IMR-90 (cell line): Measurements from ENCODE around the gene CHCHD4. TPM values are rescaled to one million over a fixed set of nuclear protein-coding genes. Genes with fewer than 3 reads are reported as not detected.
A peak's percentile ranks its signal among the peaks of the same experiment; 100 is the strongest.

Experiments used
- ATAC-seq: fragments of 200-7000 bp; cut with Tn5 transposase; 2 replicates; pipeline ENCODE4 v1.9.1; 2020; ENCODE audit warnings: low read depth, mild to moderate bottlenecking, moderate library complexity
- BruUV-seq: library from RNA; stranded (reverse); fragments of 400-500 nt; replicated peaks from 2 replicates; lab custom pipeline; 2021; lab: Mats Ljungman, UMichigan
- CTCF ChIA-PET: fragments of 300-600 bp; formaldehyde crosslinking; extraction: SDS; loops from one replicate; lab custom pipeline; 2021; ENCODE audit warnings: antibody characterized with exemption; lab: Yijun Ruan, JAX
- POLR2A ChIA-PET: fragments of 300-600 bp; sonication (Branson Sonifier 250); formaldehyde crosslinking; loops from one replicate; lab custom pipeline; 2022; ENCODE audit warnings: antibody characterized with exemption; ENCODE audit not compliant: unreplicated experiment; lab: Charles Lee
- DNase-seq: peaks from one replicate; pipeline ENCODE4 v3.0.0; 2013
- H2AFZ ChIP-seq: replicated peaks from 2 replicates; pipeline ENCODE3; 2013; ENCODE audit warnings: low read length, mild to moderate bottlenecking; ENCODE audit not compliant: poor library complexity
- H2AK5ac ChIP-seq: 2 replicates; pipeline ENCODE4 v1.6.1; 2013; ENCODE audit warnings: low read depth, low read length, inconsistent platforms
- H2AK9ac ChIP-seq: replicated peaks from 2 replicates; pipeline ENCODE3; 2013; ENCODE audit warnings: mild to moderate bottlenecking, low read depth, low read length, moderate library complexity; ENCODE audit not compliant: poor library complexity
- H2BK120ac ChIP-seq: 2 replicates; pipeline ENCODE4 v1.6.1; 2013; ENCODE audit warnings: low read depth, low read length, inconsistent platforms
- H2BK15ac ChIP-seq: 3 replicates; pipeline ENCODE4 v1.6.1; 2013; ENCODE audit warnings: low read depth, low read length, inconsistent platforms
- H2BK20ac ChIP-seq: 2 replicates; pipeline ENCODE4 v1.6.1; 2013; ENCODE audit warnings: low read depth, mild to moderate bottlenecking, inconsistent platforms, low read length, moderate library complexity
- H2BK5ac ChIP-seq: 2 replicates; pipeline ENCODE4 v1.6.1; 2013; ENCODE audit warnings: mild to moderate bottlenecking, low read depth, low read length, inconsistent platforms; ENCODE audit not compliant: poor library complexity, severe bottlenecking
- H3K14ac ChIP-seq: replicated peaks from 2 replicates; pipeline ENCODE4 v1.6.1; 2013; ENCODE audit warnings: low read depth, low read length, inconsistent platforms
- H3K18ac ChIP-seq: 2 replicates; pipeline ENCODE4 v1.6.1; 2013; ENCODE audit warnings: low read depth, low read length, control low read depth
- H3K23ac ChIP-seq: 2 replicates; pipeline ENCODE4 v1.6.1; 2013; ENCODE audit warnings: low read depth, low read length, inconsistent platforms
- H3K27ac ChIP-seq: 2 replicates; pipeline ENCODE4 v1.5.1; 2013; ENCODE audit warnings: mild to moderate bottlenecking, control low read depth, low read length; ENCODE audit not compliant: insufficient read depth
- H3K27me3 ChIP-seq: 2 replicates; pipeline ENCODE4 v1.6.1; 2013; ENCODE audit warnings: low read length; ENCODE audit not compliant: control insufficient read depth, insufficient read depth
- H3K36me3 ChIP-seq: 2 replicates; pipeline ENCODE4 v1.6.1; 2013; ENCODE audit warnings: low read length, mixed read lengths; ENCODE audit not compliant: control insufficient read depth, insufficient read depth
- H3K4ac ChIP-seq: 2 replicates; pipeline ENCODE4 v1.6.1; 2013; ENCODE audit warnings: low read depth, low read length, inconsistent platforms
- H3K4me1 ChIP-seq: 2 replicates; pipeline ENCODE4 v1.6.1; 2013; ENCODE audit warnings: low read length, mixed read lengths; ENCODE audit not compliant: control insufficient read depth, insufficient read depth
- H3K4me2 ChIP-seq: 2 replicates; pipeline ENCODE4 v1.6.1; 2013; ENCODE audit warnings: low read depth, mild to moderate bottlenecking, control low read depth, low read length, moderate library complexity
- H3K4me3 ChIP-seq: 2 replicates; pipeline ENCODE4 v1.5.1; 2013; ENCODE audit warnings: low read depth, mild to moderate bottlenecking, control low read depth, low read length, moderate library complexity; ENCODE audit not compliant: insufficient read depth
- H3K56ac ChIP-seq: 2 replicates; pipeline ENCODE4 v1.6.1; 2013; ENCODE audit warnings: low read length, inconsistent platforms; ENCODE audit not compliant: insufficient read depth; ENCODE audit errors: extremely low read depth
- H3K79me1 ChIP-seq, 2 experiments: 2 replicates each; pipeline ENCODE4 v1.6.1; 2013; ENCODE audit warnings: low read length in 2 of 2, inconsistent platforms in 1 of 2, low read depth in 1 of 2
- H3K9ac ChIP-seq: 2 replicates; pipeline ENCODE4 v1.6.1; 2013; ENCODE audit warnings: low read depth, low read length, control low read depth
- H3K9me1 ChIP-seq: 2 replicates; pipeline ENCODE4 v1.6.1; 2013; ENCODE audit warnings: low read length, inconsistent platforms; ENCODE audit not compliant: insufficient read depth
- H3K9me3 ChIP-seq: 2 replicates; pipeline ENCODE4 v1.6.1; 2013; ENCODE audit warnings: low read length; ENCODE audit not compliant: control insufficient read depth, insufficient read depth
- H4K20me1 ChIP-seq: 2 replicates; pipeline ENCODE4 v1.6.1; 2013; ENCODE audit warnings: low read length, inconsistent platforms; ENCODE audit not compliant: insufficient read depth
- H4K5ac ChIP-seq: 2 replicates; pipeline ENCODE4 v1.6.1; 2013; ENCODE audit warnings: mild to moderate bottlenecking, low read depth, low read length, control low read depth
- H4K8ac ChIP-seq, 2 experiments: 2 replicates each; pipeline ENCODE4 v1.6.1; 2013; ENCODE audit warnings: low read depth in 2 of 2, low read length in 2 of 2, control low read depth in 1 of 2, inconsistent platforms in 1 of 2
- H4K91ac ChIP-seq: 2 replicates; pipeline ENCODE4 v1.6.1; 2013; ENCODE audit warnings: low read depth, low read length, inconsistent platforms; ENCODE audit not compliant: insufficient read depth
- BHLHE40 ChIP-seq: fragments of 150-350 bp; IDR thresholded peaks from 2 replicates; pipeline ENCODE4 v1.6.1; 2016; ENCODE audit warnings: mild to moderate bottlenecking, low read depth, low read length
- CEBPB ChIP-seq: IDR thresholded peaks from 2 replicates; pipeline ENCODE4 v1.6.1; 2012; ENCODE audit warnings: low read depth, low read length, improper control_type of control experiment
- CHD1 ChIP-seq: IDR thresholded peaks from 2 replicates; pipeline ENCODE4 v1.6.1; 2012; ENCODE audit warnings: low read depth, low read length, improper control_type of control experiment
- FOS ChIP-seq: fragments of 150-350 bp; IDR thresholded peaks from 2 replicates; pipeline ENCODE4 v1.6.1; 2016; ENCODE audit warnings: low read depth, low read length
- MAFK ChIP-seq: IDR thresholded peaks from 2 replicates; pipeline ENCODE4 v1.6.1; 2012; ENCODE audit warnings: low read depth, low read length, improper control_type of control experiment
- MXI1 ChIP-seq: IDR thresholded peaks from 2 replicates; pipeline ENCODE4 v1.6.1; 2012; ENCODE audit warnings: low read depth, mild to moderate bottlenecking, low read length, moderate library complexity, borderline replicate concordance
- NFE2L2 ChIP-seq: fragments of 150-350 bp; IDR thresholded peaks from 2 replicates; pipeline ENCODE4 v1.6.1; 2016; ENCODE audit warnings: low read depth, mild to moderate bottlenecking, low read length
- POLR2A ChIP-seq: IDR thresholded peaks from 2 replicates; pipeline ENCODE4 v1.6.1; 2012; ENCODE audit warnings: mild to moderate bottlenecking, low read depth, low read length
- RAD21 ChIP-seq: IDR thresholded peaks from 2 replicates; pipeline ENCODE4 v1.6.1; 2012; ENCODE audit warnings: low read length, improper control_type of control experiment
- RCOR1 ChIP-seq: IDR thresholded peaks from 2 replicates; pipeline ENCODE4 v1.6.1; 2012; ENCODE audit warnings: mild to moderate bottlenecking, low read length, improper control_type of control experiment; ENCODE audit not compliant: insufficient replicate concordance
- RFX5 ChIP-seq: IDR thresholded peaks from 2 replicates; pipeline ENCODE4 v1.8.0; 2012; ENCODE audit warnings: low read depth, mild to moderate bottlenecking, low read length, moderate library complexity
- SMC3 ChIP-seq: fragments of 150-350 bp; IDR thresholded peaks from 2 replicates; pipeline ENCODE4 v1.6.1; 2016; ENCODE audit warnings: low read depth, mild to moderate bottlenecking, antibody characterized with exemption, low read length, moderate library complexity
- USF2 ChIP-seq: fragments of 150-350 bp; IDR thresholded peaks from 2 replicates; pipeline ENCODE4 v1.6.1; 2017; ENCODE audit warnings: mild to moderate bottlenecking, antibody characterized with exemption, low read length, low read depth
- WGBS, 2 experiments: methylation state at CpG; one replicate each; pipeline versions ENCODE4 v1.1.5 to v1.1.7; 2013; ENCODE audit warnings: missing lambda C conversion rate in 2 of 2; ENCODE audit not compliant: insufficient read length in 1 of 2; ENCODE audit errors: extremely low coverage in 2 of 2; 5-methylcytosine and 5-hydroxymethylcytosine counted together
- dilution Hi-C: fragments of 300-500 bp; cut with HindIII; formaldehyde crosslinking; loops from one replicate; pipeline ENCODE4 v1.14.3; 2018; ENCODE audit warnings: low sequenced_read_pairs; ENCODE audit not compliant: unreplicated experiment
- in situ Hi-C: fragments of 300-500 bp; cut with MboI; formaldehyde crosslinking; loops from 3 replicates; pipeline ENCODE4 v1.14.3; 2019; ENCODE audit warnings: low sequenced_read_pairs, inconsistent platforms, mixed read lengths
- intact Hi-C: fragments of 100-400 bp; cut with micrococcal nuclease; formaldehyde crosslinking; loops from 2 replicates; pipeline ENCODE4 v1.10.0; 2022
- polyA plus RNA-seq, 3 experiments: library from polyadenylated mRNA; depleted of rRNA; stranded (reverse); fragments of >200 nt; gene quantifications; 2 replicates each; pipeline ENCODE4 v1.2.3, GENCODE V29; 2012; ENCODE audit warnings: low replicate concordance in 1 of 3
- total RNA-seq: library from RNA; depleted of rRNA; stranded (reverse); fragments of >200 nt; gene quantifications from 2 replicates; pipeline ENCODE4 v1.2.3, GENCODE V29; 2012
- TF ChIP-seq, protein P1 (sequence below): conservative IDR thresholded peaks from 2 replicates; pipeline ENCODE4 v1.5.1; 2012; ENCODE audit warnings: mild to moderate bottlenecking, low read depth, low read length, improper control_type of control experiment

Gene CHCHD4
- total and polyA plus RNA-seq, 2 of the 4 experiments (the other 2 are of a cell fraction): 9.0 to 9.8 TPM

DNA sequence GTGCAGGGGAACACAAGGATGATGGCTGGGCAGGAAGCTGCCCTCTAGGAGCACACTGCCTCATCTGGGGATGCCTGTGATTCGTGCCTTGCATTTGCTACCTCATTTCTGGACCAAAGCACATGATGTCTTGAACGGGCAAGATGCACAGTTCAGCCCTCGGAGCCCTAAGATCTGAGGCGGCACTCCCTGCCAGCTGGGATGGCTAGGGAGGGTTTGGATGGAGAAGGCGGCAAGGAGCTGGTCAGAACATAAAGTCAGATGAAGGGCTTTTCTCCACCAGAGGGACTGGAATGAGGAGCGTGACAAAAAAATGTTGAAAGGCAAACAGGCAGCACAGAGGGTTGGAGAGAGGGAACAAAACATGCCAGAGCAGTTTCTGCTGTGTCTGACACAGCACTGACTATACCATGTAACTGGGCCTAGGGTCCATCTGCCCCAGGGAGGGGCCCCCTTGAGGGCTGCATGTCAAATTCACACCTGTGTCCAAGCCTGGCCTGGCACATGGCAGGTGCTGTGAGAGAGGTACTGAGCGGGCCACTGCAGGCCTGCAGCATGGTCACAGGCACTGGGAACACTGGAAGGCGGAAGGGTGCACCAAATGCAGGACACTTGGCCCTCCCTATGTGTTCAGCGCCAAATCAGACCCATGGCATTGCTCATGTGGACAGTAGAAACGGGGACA is 21.9 kb upstream of the CHCHD4 start:
- no peak overlapping the region for H3K4me3 ChIP-seq
- ATAC-seq (no peak), DNase-seq (no peak)
- no peak overlapping the region for H2AFZ ChIP-seq
- peaks cover 0 to 11% of the 10 kb centered on the region in 2 experiments; a peak in 2 of 4 replicates for H3K79me1 ChIP-seq
- H4K20me1 ChIP-seq: peaks cover 7% of the 10 kb centered on the region
- H3K4me1 ChIP-seq: peaks cover 22% of the 10 kb centered on the region
- H3K9me1 ChIP-seq: peaks cover 20% of the 10 kb centered on the region; the same call in 1 of the 2 replicates
- H3K4ac ChIP-seq: peak overlapping the region; percentile 11; the same call in 1 of the 2 replicates
- H2AK5ac ChIP-seq: peak overlapping the region; percentile 85
- no peak overlapping the region for H3K56ac ChIP-seq
- no peak overlapping the region for H3K18ac ChIP-seq
- peak overlapping the region; percentile 11; the same call in 1 of the 2 replicates for H3K23ac ChIP-seq
- ChIA-PET CTCF (interaction anchor here (0.5 to 2.3 kb wide), 2 partner anchors 21 to 49 kb away, joined by 3 to 11 read pairs; partner anchors contain the start of genes CHCHD4 and TMEM43), POLR2A (no interaction called here)
- H3K9me3 ChIP-seq: no peaks in the 10 kb centered on the region
- no peak overlapping the region for H2BK15ac ChIP-seq
- dilution Hi-C loops (no loop called here), intact Hi-C loops (no loop called here), in situ Hi-C loops (loop anchor here (25.0 kb wide), 1 partner anchor 109 kb away; no protein-coding TSS in a partner anchor)
- peak overlapping the region; percentile 82 for H2BK5ac ChIP-seq
- no peak overlapping the region; the same call in 1 of the 2 replicates for H4K5ac ChIP-seq
- H2BK120ac ChIP-seq: peak overlapping the region; percentile 25; the same call in 1 of the 2 replicates
- H3K27me3 ChIP-seq: no peaks in the 10 kb centered on the region
- WGBS, 2 experiments: 90% methylated on average over 3 of the region's 10 CpGs; no CpG with 5 or more reads in 1 of the 2 experiments
- H3K36me3 ChIP-seq: peaks cover 52% of the 10 kb centered on the region
- peak overlapping the region; percentile 10; the same call in 1 of the 2 replicates for H3K14ac ChIP-seq
- H2BK20ac ChIP-seq: peak overlapping the region; percentile 30; the same call in 1 of the 2 replicates
- peak overlapping the region; percentile 95; the same call in 1 of the 2 replicates for H3K27ac ChIP-seq
- BruUV-seq: no TSS peak
- H4K91ac ChIP-seq: peak overlapping the region; percentile 59
- no peak overlapping the region for H3K4me2 ChIP-seq
- H2AK9ac ChIP-seq: peak overlapping the region; percentile 37
- H4K8ac ChIP-seq: no peak overlapping the region
- H3K9ac ChIP-seq: no peak overlapping the region
- no peak for TF ChIP-seq RFX5
- no peak for TF ChIP-seq POLR2A
- TF ChIP-seq MXI1: no peak
- TF ChIP-seq, protein P1, sequence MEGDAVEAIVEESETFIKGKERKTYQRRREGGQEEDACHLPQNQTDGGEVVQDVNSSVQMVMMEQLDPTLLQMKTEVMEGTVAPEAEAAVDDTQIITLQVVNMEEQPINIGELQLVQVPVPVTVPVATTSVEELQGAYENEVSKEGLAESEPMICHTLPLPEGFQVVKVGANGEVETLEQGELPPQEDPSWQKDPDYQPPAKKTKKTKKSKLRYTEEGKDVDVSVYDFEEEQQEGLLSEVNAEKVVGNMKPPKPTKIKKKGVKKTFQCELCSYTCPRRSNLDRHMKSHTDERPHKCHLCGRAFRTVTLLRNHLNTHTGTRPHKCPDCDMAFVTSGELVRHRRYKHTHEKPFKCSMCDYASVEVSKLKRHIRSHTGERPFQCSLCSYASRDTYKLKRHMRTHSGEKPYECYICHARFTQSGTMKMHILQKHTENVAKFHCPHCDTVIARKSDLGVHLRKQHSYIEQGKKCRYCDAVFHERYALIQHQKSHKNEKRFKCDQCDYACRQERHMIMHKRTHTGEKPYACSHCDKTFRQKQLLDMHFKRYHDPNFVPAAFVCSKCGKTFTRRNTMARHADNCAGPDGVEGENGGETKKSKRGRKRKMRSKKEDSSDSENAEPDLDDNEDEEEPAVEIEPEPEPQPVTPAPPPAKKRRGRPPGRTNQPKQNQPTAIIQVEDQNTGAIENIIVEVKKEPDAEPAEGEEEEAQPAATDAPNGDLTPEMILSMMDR: no peak
- no peak for TF ChIP-seq USF2
- no peak for TF ChIP-seq MAFK
- no peak for TF ChIP-seq FOS
- no peak for TF ChIP-seq CEBPB
- TF ChIP-seq BHLHE40: no peak
- TF ChIP-seq NFE2L2: no peak
- TF ChIP-seq RCOR1: no peak
- TF ChIP-seq SMC3: no peak
- no peak for TF ChIP-seq RAD21
- no peak for TF ChIP-seq CHD1
